Cardiac muscle cell (in vitro differentiated cells and primary cell): ENCODE results near the gene KCNJ4. TPM values are rescaled to one million over a fixed set of nuclear protein-coding genes. Genes with fewer than 3 reads are reported as not detected.

Source experiments
- DNase-seq, 2 donors: peaks; one replicate each; pipeline versions ENCODE4 v3.0.0 to v3.0.0-alpha.2; 2010 to 2017; ENCODE audit warnings: low read depth in 1 of 2, low spot score in 1 of 2
- H3K27ac ChIP-seq: fragments of 200-600 bp; sonication (generic); 2 replicates; pipeline ENCODE4 v1.5.1; 2016
- H3K27me3 ChIP-seq: fragments of 200-600 bp; sonication (generic); 2 replicates; pipeline ENCODE4 v1.6.0; 2016; ENCODE audit warnings: control low read depth
- H3K36me3 ChIP-seq: fragments of 200-600 bp; sonication (generic); 2 replicates; pipeline ENCODE4 v1.5.1; 2016; ENCODE audit warnings: control low read depth
- H3K4me1 ChIP-seq: fragments of 200-600 bp; sonication (generic); 2 replicates; pipeline ENCODE4 v1.8.1; 2017; ENCODE audit warnings: low read depth, mild to moderate bottlenecking, mixed run types
- H3K4me3 ChIP-seq: fragments of 200-600 bp; sonication (generic); 2 replicates; pipeline ENCODE4 v1.5.1; 2016; ENCODE audit warnings: mild to moderate bottlenecking
- H3K9me3 ChIP-seq: fragments of 200-600 bp; sonication (generic); 2 replicates; pipeline ENCODE4 v1.5.1; 2017; ENCODE audit warnings: low read depth, mild to moderate bottlenecking, control low read depth
- polyA plus RNA-seq: library from polyadenylated mRNA; unstranded; fragments of >200 nt; fragmentation: Nextera tagmentation; extraction: Ambion mirVana; gene quantifications from 2 replicates; pipeline ENCODE4 v1.2.1, GENCODE V29; 2016
- total RNA-seq: library from RNA; depleted of rRNA; stranded (reverse); fragments of >200 nt; gene quantifications from 2 replicates; pipeline ENCODE4 v1.2.3, GENCODE V29; 2016
- TF ChIP-seq, protein P1 (sequence below): IDR thresholded peaks from 2 replicates; pipeline ENCODE4 v1.5.1; 2012; ENCODE audit warnings: low read depth, mild to moderate bottlenecking, low read length

KCNJ4 gene
- total RNA-seq (19.3 and 27.5 TPM in 2 replicates), polyA plus RNA-seq (3.2 and 4.9 TPM in 2 replicates)

DNA sequence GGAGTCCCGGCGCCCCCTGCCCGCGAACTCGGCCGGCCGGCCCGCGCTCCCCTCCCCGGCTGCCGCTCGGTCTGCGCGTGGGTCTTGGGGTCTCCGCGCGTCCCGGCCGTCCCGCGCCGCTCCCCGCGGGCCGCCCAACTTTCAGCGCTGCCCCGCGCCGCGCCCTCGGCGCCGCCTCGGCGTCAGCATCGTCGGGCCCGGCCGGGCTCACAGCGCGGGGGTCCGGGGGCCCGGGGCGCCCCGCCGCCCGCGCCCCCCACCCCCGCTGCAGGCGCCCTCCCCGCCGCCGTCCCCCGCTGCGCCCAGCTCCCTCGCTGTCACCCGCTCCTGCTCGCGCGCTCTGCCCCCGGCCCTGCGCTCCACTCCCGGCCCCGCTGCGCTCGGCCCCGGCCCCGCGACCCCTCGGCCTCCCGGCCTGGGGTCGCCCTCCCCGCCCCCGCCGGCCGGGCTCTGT lies at the start of gene KCNJ4:
TSS of gene KCNJ4 (minus strand) at position 124 of the 454 bp plus-strand sequence. CDS start 27,067 bp downstream, outside the sequence.
- Histone ChIP-seq H3K27me3 (no peaks in the 10 kb centered on the region), H3K36me3 (no peaks in the 10 kb centered on the region), H3K4me1 (peaks cover 24% of the 10 kb centered on the region), H3K4me3 (peak within 1 kb of the TSS; percentile 65), H3K27ac (no peak within 1 kb of the TSS), H3K9me3 (no peaks in the 10 kb centered on the region)
- TF ChIP-seq, protein P1, sequence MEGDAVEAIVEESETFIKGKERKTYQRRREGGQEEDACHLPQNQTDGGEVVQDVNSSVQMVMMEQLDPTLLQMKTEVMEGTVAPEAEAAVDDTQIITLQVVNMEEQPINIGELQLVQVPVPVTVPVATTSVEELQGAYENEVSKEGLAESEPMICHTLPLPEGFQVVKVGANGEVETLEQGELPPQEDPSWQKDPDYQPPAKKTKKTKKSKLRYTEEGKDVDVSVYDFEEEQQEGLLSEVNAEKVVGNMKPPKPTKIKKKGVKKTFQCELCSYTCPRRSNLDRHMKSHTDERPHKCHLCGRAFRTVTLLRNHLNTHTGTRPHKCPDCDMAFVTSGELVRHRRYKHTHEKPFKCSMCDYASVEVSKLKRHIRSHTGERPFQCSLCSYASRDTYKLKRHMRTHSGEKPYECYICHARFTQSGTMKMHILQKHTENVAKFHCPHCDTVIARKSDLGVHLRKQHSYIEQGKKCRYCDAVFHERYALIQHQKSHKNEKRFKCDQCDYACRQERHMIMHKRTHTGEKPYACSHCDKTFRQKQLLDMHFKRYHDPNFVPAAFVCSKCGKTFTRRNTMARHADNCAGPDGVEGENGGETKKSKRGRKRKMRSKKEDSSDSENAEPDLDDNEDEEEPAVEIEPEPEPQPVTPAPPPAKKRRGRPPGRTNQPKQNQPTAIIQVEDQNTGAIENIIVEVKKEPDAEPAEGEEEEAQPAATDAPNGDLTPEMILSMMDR, result no peak
- no peak for DNase-seq

DNA sequence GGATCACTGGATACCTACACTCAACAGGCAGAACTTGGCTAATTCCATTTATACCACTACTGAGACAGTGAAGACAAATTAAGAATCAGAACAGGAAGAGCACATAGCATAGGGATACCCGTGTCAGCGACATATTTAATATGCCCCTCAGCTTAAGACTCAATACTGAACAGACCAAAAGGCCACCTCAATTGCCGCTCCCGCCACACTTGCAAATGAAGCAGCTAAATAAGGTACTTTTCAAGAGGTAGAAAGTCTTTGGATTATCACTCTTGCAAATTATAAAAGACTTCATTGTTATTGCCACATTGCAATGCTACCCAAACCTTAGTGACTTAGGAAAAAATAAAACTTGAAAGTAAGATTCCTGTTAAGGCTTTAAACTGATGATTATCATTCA lies 48.0 kb upstream of the KCNJ4 start:
- Histone ChIP-seq H3K4me3 (peak overlapping the region; percentile 61), H3K27ac (peak overlapping the region; percentile 31), H3K9me3 (no peaks in the 10 kb centered on the region), H3K36me3 (peaks cover 33% of the 10 kb centered on the region), H3K4me1 (peaks cover 22% of the 10 kb centered on the region), H3K27me3 (no peaks in the 10 kb centered on the region)
- no peak for DNase-seq
- TF ChIP-seq, protein P1, result no peak

DNA sequence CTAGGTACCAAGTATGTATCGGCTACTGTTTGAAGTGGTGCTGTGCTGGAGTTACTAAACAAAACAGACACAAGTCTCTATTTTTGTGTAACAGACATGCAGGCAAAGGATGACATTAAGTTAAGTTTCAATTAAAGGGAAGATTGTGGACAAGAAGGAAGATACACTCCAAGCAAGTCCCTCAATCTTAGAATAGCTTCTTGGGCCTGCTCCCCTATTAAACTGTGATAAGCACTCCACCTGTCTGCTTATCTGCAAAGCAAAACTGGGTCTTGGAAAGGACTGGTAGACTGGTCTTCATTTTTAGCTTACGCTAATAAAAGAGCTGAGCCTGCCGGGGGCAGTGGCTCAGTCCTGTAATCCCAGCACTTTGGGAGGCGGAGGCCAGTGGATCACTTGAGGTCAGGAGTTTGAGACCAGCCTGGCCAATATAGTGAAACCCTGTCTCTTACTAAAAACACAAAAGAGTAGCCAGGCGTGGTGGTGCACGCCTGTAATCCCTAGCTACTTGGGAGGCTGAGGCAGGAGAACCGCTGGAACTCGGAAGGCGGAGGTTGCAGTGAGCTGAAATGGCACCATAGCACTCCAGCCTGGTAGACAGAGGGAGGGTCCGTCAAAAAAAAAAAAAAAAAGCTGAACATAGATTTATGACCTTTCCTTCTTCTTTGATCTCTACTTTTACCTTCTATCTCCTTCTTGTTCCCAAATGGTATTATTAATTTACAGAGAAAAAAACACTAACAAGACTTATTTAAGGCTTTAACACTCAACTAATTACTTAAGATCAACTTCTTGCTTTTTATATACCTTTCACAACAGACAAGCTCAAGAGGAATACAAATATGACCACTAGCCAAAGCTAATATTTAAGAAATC lies 47.0 kb upstream of the KCNJ4 start:
- no peak overlapping the region for H3K4me3 ChIP-seq
- no peaks in the 10 kb centered on the region for H3K27me3 ChIP-seq
- no peak overlapping the region for H3K27ac ChIP-seq
- no peaks in the 10 kb centered on the region for H3K9me3 ChIP-seq
- peaks cover 38% of the 10 kb centered on the region for H3K36me3 ChIP-seq
- H3K4me1 ChIP-seq, result peaks cover 22% of the 10 kb centered on the region
- TF ChIP-seq, protein P1, result no peak
- no peak for DNase-seq

DNA sequence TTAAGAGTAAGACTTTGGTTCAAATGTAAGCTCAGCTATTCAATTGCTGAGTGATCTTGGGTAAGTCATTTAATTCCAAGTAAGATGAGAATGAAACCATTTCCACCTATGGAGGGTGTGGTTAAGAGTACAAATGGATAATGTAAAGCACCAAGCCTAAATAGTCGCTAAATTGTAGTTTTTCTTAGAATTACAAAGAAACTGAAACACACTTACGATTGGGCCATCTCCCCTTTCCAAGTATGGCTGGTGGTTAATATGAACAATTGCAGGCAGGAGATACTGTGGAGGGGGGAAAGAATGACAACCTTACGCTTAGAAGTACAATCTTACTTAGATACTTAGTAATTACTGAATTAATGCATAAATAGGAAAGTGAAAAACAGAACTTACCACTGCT lies 42.9 kb upstream of the KCNJ4 start:
- Histone ChIP-seq H3K4me1 (peaks cover 7% of the 10 kb centered on the region), H3K4me3 (no peak overlapping the region), H3K9me3 (no peaks in the 10 kb centered on the region), H3K27me3 (no peaks in the 10 kb centered on the region), H3K27ac (no peak overlapping the region), H3K36me3 (peaks cover 75% of the 10 kb centered on the region)
- DNase-seq, result no peak
- TF ChIP-seq, protein P1, result no peak

DNA sequence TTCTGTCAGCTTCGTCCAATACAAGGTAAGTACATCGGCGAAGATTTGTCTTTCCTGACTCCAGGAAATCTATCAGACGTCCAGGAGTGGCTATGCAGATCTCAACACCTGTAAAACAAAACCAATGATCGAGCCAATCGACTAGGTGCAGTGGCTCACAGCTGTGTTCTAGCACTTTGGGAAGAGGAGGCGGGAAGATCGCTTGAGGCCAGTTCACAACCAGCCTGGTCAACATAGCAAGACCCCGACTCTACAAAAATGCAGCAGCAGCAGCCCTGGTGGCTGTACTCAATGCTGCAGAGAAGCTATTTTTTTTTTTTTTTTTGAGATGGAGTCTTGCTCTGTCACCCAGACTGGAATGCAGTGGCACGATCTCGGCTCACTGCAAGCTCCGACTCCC lies 39.9 kb upstream of the KCNJ4 start:
- Histone ChIP-seq H3K27ac (peak overlapping the region; percentile 2), H3K4me3 (no peak overlapping the region), H3K4me1 (no peaks in the 10 kb centered on the region), H3K27me3 (no peaks in the 10 kb centered on the region), H3K36me3 (peaks cover 90% of the 10 kb centered on the region), H3K9me3 (no peaks in the 10 kb centered on the region)
- TF ChIP-seq, protein P1, result no peak
- DNase-seq, result no peak
